WTC11 (cell line): ENCODE results near the gene KLHL8.

Source experiments
- CTCF ChIP-seq: fragments of 200-600 bp; IDR thresholded peaks from 2 replicates; pipeline ENCODE4 v1.8.0; 2022; ENCODE audit warnings: antibody characterized with exemption
- FOXP4 ChIP-seq: sonication (generic); formaldehyde crosslinking; IDR thresholded peaks from 2 replicates; pipeline ENCODE4 v1.8.0; 2022; ENCODE audit warnings: mild to moderate bottlenecking, missing genetic modification reagents

GRCh38 chr4:87240341-87240740 lies 19.9 kb upstream of the KLHL8 start:
- no peak for TF ChIP-seq CTCF
- no peak for TF ChIP-seq FOXP4 (CRISPR knock-in tag)
